DOHH2 (cell line): ENCODE measurements around the gene ZNF668.

Experiments used
- H3F3A ChIP-seq: fragments of 200-600 bp; sonication (generic), shearing (Covaris generic); 2 replicates; pipeline ENCODE4 v1.6.0; 2016; ENCODE audit warnings: antibody characterized with exemption, mild to moderate bottlenecking; ENCODE audit not compliant: control insufficient read depth, insufficient read depth
- H3K27ac ChIP-seq: fragments of 200-600 bp; sonication (generic); 2 replicates; pipeline ENCODE4 v1.5.1; 2014; ENCODE audit warnings: low read depth, mild to moderate bottlenecking, low read length, moderate library complexity
- H3K27me3 ChIP-seq: fragments of 200-600 bp; sonication (generic); 2 replicates; pipeline ENCODE4 v1.6.1; 2014; ENCODE audit warnings: mild to moderate bottlenecking, low read length, mixed read lengths; ENCODE audit not compliant: control insufficient read depth
- H3K36me3 ChIP-seq: fragments of 200-600 bp; sonication (generic); 2 replicates; pipeline ENCODE4 v1.6.1; 2014; ENCODE audit warnings: mild to moderate bottlenecking, low read length, moderate library complexity, mixed read lengths; ENCODE audit not compliant: control insufficient read depth
- H3K4me1 ChIP-seq: fragments of 200-600 bp; sonication (generic); 2 replicates; pipeline ENCODE4 v1.6.1; 2014; ENCODE audit warnings: mild to moderate bottlenecking, low read length, mixed read lengths; ENCODE audit not compliant: control insufficient read depth
- H3K4me2 ChIP-seq: fragments of 200-600 bp; sonication (generic); 2 replicates; pipeline ENCODE4 v1.6.0; 2014; ENCODE audit warnings: mild to moderate bottlenecking, low read length, moderate library complexity
- H3K4me3 ChIP-seq: fragments of 200-600 bp; sonication (generic); 2 replicates; pipeline ENCODE4 v1.5.1; 2014; ENCODE audit warnings: mild to moderate bottlenecking, low read length, mixed read lengths
- H3K79me2 ChIP-seq: fragments of 200-600 bp; sonication (generic); 2 replicates; pipeline ENCODE4 v1.6.1; 2014; ENCODE audit warnings: mild to moderate bottlenecking, low read length, mixed read lengths; ENCODE audit not compliant: control insufficient read depth
- H3K9me2 ChIP-seq: fragments of 200-600 bp; sonication (generic); replicated peaks from 2 replicates; pipeline ENCODE4 v1.6.1; 2014; ENCODE audit warnings: mild to moderate bottlenecking, low read length, mixed read lengths; ENCODE audit not compliant: control insufficient read depth
- H3K9me3 ChIP-seq: fragments of 200-600 bp; sonication (generic); 2 replicates; pipeline ENCODE4 v1.6.1; 2014; ENCODE audit warnings: antibody characterized with exemption, low read length, mixed read lengths; ENCODE audit not compliant: control insufficient read depth, insufficient read depth
- H4K20me1 ChIP-seq: fragments of 200-600 bp; sonication (generic); 2 replicates; pipeline ENCODE4 v1.6.0; 2014; ENCODE audit warnings: low read depth, mild to moderate bottlenecking, antibody characterized with exemption, low read length, moderate library complexity; ENCODE audit not compliant: control insufficient read depth, insufficient read depth
- CTCF ChIP-seq: fragments of 200-600 bp; sonication (generic); IDR thresholded peaks from one replicate; pipeline ENCODE4 v1.5.1; 2014; ENCODE audit warnings: antibody characterized with exemption, mild to moderate bottlenecking, low read depth, low read length; ENCODE audit not compliant: poor library complexity, severe bottlenecking
- EZH2phosphoT487 ChIP-seq: fragments of 200-600 bp; sonication (generic); IDR thresholded peaks from 2 replicates; pipeline ENCODE4 v1.6.1; 2017; ENCODE audit warnings: borderline replicate concordance, mild to moderate bottlenecking, antibody characterized with exemption, low read length, moderate library complexity, mixed read lengths

The ZNF668 gene

GRCh38 chr16:31081428-31082351 is 7.7 kb upstream of the ZNF668 start:
- 0 out of 2 replicates have a peak, but pooled peaks cover 4% of the 10 kb centered on the region for H4K20me1 ChIP-seq
- peaks cover 3% of the 10 kb centered on the region; the same call in 1 of the 2 replicates for H3K4me1 ChIP-seq
- no peaks in the 10 kb centered on the region for H3K9me2 ChIP-seq
- TF ChIP-seq CTCF (no peak), EZH2phosphoT487 (no peak)
- H3K36me3 ChIP-seq, result peaks cover 83% of the 10 kb centered on the region
- H3K4me2 ChIP-seq, result no peak overlapping the region
- H3K9me3 ChIP-seq, result no peaks in the 10 kb centered on the region
- H3K27ac ChIP-seq, result no peak overlapping the region
- H3K79me2 ChIP-seq, result peaks cover 46% of the 10 kb centered on the region
- H3K27me3 ChIP-seq, result no peaks in the 10 kb centered on the region
- H3K4me3 ChIP-seq, result no peak overlapping the region
- no peaks in the 10 kb centered on the region for H3F3A ChIP-seq

- TF ChIP-seq EZH2phosphoT487 (no peak), CTCF (no peak)
- no peaks in the 10 kb centered on the region for H3K9me2 ChIP-seq
- peaks cover 88% of the 10 kb centered on the region for H3K36me3 ChIP-seq
- no peak overlapping the region for H3K4me3 ChIP-seq
- peaks cover 54% of the 10 kb centered on the region for H3K79me2 ChIP-seq
- H3F3A ChIP-seq, result no peaks in the 10 kb centered on the region
- no peaks in the 10 kb centered on the region for H3K27me3 ChIP-seq
- H3K9me3 ChIP-seq, result no peaks in the 10 kb centered on the region
- no peak overlapping the region for H3K27ac ChIP-seq
- H4K20me1 ChIP-seq, result 0 out of 2 replicates have a peak, but pooled peaks cover 4% of the 10 kb centered on the region
- H3K4me2 ChIP-seq, result no peak overlapping the region
- peaks cover 4% of the 10 kb centered on the region; the same call in 1 of the 2 replicates for H3K4me1 ChIP-seq
These were observed 6.8 kb upstream of the ZNF668 start for GRCh38 chr16:31080756-31081419.

- H3K27me3 ChIP-seq, result no peaks in the 10 kb centered on the region
- H3K79me2 ChIP-seq, result peaks cover 61% of the 10 kb centered on the region
- H3K36me3 ChIP-seq, result peaks cover 86% of the 10 kb centered on the region
- no peak overlapping the region for H3K4me3 ChIP-seq
- H3K4me2 ChIP-seq, result no peak overlapping the region
- no peak for TF ChIP-seq EZH2phosphoT487
- TF ChIP-seq CTCF, result no peak
- H3K9me3 ChIP-seq, result no peaks in the 10 kb centered on the region
- H3K4me1 ChIP-seq, result peaks cover 9% of the 10 kb centered on the region
- no peaks in the 10 kb centered on the region for H3F3A ChIP-seq
- H3K9me2 ChIP-seq, result no peaks in the 10 kb centered on the region
- no peak overlapping the region for H3K27ac ChIP-seq
- H4K20me1 ChIP-seq, result 0 out of 2 replicates have a peak, but pooled peaks cover 4% of the 10 kb centered on the region
These were observed 6.1 kb upstream of the ZNF668 start for GRCh38 chr16:31080035-31080629.
